HG03469 (cell line): ENCODE results near the gene C17orf114.
"Not testable (repeated sequence)": the region's sequence is repeated elsewhere in the genome, so short reads cannot be mapped to it uniquely, and the experiment has no call there.

ENCODE experiments used
- ATAC-seq: cut with Tn5 transposase; IDR thresholded peaks from one replicate; pipeline ENCODE4 v1.9.1; 2021; ENCODE audit warnings: mild to moderate bottlenecking, moderate library complexity, moderate number of reproducible peaks; ENCODE audit not compliant: unreplicated experiment

The C17orf114 gene

DNA sequence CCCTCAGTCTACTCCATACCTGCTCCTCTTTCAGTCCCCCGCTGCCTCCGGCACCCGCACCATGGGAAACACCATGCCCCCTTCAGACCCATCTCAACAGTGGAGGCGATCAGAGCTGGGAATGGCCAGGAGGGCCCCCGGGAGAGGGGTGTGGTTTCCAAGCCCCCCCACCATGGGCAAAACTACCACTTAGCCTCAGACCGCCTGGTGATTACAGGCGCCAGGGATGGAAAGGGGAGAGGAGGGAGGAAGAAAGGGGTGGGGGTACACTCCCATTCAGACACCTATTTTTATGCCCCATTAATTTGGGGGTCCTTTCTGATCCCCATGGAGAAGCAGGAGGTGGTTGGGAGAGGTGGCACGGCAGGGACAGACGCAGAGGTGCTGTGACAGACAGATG, at the start of gene C17orf114:
Gene C17orf114 (minus strand): TSS at position 101 of the 400 bp plus-strand sequence.
- no peak for ATAC-seq

DNA sequence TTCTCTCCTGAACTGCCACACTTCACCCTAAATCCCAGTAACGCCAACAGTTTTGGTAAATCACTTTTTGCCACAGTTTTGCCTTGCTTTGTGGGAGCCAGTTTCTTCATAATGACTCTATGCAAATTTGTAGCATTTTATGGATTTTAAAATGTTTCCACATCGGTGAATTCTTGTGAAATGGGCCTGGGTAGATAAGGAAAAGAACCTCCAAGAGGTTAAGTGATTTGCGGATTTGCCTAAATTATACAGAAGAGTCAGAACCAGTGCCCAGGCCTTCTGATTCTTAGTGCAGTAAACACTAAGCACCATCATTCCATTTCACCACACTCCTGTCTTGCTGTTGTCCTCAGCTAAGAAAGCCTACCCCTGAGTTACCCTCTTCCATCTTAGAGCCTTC, 49.0 kb upstream of the C17orf114 start:
- no peak for ATAC-seq

DNA sequence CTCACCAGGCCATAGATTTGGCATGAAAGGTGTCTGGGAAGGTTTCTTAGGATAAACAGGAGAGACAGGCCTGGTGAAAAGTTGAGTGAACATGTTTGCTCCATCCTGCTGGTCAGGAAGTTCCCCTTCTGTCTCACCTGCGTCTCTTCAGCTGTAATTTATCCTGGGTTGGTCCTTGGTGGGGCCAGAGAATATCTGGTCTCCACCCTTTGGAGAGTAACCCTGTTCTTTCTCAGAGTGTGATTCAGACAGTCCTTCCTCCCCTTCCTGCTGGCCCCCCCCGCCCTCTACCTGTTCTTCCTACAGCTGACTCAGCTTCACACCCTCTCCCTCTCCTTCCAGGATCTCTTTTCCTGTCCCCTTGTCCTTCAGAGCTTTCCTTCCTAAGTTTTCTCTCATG, 48.1 kb upstream of the C17orf114 start:
- ATAC-seq = no peak

DNA sequence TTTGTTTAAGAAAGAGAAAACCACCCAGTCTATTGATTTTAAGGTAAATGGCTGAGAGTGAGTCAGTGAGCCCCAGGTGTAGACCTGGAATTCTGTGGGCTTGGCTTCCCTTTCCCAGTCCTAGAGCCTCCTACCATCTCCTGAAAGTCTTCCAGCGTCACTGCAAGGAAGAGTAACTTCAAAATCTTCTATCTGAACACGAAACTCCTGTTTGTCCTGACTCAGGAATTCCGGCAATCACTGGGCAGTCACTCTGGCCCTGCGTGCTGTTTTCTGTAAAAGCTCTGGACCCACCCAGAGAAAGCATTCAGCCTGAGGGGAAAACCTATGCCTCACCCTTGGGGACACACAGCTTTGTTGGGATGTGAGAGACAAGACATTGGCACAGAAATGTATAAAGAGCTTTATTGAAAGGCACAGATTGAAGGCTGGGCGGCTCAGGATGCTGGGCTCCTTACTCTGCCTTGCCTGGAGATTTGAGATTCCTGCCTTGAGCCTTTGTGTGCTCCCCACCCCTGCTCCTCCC, 46.9 kb upstream of the C17orf114 start:
- no peak for ATAC-seq

DNA sequence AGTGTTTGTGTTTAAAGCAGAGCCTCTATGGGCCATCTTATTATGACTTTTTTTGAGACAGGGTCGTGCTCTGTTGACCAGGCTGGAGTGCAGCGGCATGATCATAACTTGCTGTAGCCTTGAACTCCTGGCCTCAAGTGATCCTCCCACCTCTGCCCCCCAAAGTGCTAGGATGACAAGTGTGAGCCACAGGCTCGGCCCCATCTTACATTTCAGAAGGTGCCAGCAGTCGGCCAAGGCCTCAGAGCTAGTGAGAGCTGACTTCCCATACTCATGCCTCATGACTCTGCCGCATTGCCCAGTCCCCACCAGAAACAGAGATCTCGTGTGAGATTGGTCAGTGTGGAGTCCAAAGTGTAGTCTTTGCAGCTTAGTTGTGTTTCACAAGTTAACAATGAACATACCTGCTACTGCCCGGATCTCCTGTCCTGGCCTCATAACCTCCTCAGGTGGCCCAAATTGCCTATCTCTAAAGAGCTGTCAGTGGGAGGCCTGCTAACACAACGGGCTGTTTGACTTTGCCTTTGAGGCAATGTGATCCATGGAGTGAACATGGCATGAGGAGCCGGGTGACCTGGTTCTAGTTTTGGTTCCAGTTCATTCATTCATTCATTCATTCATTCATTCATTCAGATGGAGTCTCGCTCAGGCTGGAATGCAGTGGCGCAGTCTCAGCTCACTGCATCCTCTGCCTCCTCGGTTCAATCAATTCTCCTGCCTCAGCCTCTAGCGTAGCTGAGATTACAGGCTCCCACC, 44.7 kb upstream of the C17orf114 start:
- no peak for ATAC-seq

DNA sequence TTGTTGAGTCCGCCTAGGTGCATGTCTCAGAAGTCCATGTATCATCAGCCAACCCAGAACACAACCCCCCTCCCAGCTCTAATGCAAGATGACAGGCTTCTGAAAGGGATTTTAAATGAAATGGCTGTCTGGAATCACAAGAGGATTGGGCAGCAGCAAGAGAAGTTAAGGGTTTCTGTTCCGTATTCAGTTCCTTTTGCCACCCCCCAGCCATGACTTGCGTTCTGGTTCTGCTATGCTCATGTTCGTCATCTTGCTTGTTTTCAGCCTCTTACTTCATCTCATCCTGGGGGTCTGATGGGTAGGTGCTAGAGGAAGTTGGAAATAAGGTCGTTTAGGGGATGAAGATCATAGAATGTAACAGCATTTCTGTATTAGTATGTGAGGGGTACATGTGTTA, 43.0 kb upstream of the C17orf114 start:
- ATAC-seq = no peak

DNA sequence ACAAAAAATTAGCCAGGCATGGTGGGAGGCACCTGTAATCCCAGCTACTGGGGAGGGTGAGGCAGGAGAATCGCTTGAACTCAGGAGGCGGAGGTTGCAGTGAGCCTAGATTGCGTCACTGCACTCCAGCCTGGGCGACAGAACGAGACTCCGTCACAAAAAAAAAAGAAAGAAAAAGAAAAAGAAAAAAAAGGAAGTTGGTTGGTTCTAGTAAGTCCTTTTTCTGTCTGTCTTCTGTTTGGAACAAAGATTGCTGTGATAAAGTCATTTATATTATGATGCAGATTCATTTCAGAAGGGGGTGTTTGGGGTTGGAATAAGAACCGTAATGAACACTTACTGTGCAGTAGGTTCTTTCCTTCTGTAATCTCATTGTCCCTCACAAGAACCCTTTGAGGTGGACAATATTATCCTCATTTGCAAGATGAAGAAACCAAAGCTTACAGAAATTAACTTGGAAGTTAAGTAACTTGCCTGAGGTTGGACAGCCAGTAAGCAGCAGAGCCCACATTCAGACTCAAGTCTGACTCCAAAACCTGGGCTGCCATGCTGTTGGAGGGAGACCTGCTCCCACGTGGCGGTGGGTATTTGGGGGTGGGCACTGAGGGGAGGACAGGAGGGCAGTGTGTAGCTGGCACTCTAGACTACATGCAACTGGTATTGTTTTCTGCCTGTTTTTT, 41.3 kb upstream of the C17orf114 start:
- ATAC-seq = no peak

DNA sequence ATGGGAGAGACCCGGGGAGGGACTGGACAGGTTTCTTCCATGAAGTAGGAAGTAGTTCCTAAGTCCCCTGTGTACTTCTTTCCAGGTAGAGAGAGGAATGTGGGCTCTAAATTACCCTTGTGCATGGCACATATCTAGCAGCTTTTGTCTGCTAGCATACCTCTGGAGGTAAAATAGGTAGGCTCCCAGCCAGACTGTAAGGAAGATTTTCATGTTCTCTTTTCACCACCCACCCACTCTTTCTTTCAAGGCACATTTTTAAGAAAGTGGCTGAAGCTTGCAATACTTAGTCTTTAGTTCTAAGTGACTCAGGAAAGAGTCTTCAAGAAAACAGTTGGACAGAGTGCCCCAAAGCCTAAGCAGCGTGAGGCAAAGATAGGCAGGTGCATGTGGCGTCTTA, 40.2 kb upstream of the C17orf114 start:
- ATAC-seq = no peak

DNA sequence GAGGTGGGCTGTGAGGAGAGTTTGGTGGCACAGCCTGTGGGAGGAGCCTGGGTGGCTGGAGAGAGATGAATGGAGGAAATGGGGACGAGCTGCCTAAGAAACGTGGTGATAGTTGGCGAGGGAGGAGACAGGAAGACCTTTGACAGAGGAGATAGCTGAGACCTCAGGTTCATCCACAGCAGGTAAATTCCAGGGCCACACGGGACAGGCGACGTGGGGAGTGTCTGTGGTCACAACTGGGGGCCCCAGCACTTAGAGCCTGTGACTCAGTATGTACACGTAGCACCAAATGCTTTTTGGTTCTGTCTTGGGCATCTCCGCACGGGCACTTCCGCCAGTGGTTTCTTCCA, 38.7 kb upstream of the C17orf114 start:
- ATAC-seq = no peak

DNA sequence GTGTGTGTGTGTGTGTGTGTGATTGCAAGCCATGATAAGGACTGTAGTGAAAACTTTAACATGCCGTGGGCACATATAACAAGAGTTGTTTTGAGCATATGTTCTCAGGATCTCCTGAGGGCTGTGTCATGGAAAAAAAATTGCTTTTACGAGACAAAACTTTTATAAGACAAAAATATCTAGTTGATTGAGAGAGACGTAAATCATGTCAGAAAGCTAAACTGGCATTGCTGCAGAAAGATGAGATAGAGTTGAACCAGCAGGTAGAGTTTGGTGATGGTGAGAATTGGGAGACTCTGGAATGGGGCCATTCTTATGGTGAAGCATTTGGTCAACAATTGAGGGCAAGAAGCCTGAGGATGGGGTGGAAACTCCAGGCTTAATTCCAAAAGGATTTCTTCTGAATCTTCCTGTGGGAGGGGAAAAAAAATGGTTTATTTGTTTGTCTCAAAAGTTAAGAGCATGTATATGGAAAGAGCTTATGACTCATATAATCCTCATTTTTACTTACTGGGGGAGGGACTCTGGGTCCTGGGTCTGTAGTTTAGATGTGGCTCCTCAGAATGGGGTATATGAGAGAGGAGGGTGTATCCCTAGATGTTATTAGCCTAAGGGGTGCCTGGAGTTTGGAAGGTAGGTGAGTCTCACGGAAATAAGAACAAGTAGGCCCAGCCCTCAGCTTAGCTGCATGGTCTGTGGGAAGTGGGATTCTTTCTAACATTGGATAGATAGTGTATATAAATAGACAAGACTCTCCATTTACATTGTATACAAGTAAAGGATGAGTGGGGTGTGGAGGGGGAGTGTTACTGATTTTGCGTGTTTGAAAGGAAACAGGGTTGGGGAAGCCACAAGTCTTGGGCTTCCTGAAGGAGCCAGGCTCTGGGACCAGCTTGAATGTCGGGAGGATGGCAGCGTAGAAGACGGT, 38.1 kb upstream of the C17orf114 start:
- ATAC-seq = no peak

DNA sequence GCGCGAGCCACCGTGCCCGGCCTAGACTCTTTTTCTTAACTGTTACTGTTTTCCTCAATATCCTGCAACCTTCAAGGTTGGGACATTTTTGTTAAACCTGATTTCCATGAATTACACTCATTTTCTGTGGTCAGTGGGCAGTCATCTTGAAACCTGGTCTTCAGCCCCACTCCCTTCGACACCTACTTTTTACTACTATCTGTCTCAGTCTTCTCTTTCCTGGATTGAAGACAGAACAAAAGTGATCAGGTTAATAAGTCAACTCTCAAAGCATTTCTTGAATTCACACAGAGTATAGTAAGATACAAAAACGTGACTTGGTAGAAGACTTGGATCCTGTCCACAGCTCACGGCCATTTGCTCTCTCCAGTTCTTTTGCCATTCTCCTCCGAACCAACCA, 37.1 kb upstream of the C17orf114 start:
- ATAC-seq = no peak

DNA sequence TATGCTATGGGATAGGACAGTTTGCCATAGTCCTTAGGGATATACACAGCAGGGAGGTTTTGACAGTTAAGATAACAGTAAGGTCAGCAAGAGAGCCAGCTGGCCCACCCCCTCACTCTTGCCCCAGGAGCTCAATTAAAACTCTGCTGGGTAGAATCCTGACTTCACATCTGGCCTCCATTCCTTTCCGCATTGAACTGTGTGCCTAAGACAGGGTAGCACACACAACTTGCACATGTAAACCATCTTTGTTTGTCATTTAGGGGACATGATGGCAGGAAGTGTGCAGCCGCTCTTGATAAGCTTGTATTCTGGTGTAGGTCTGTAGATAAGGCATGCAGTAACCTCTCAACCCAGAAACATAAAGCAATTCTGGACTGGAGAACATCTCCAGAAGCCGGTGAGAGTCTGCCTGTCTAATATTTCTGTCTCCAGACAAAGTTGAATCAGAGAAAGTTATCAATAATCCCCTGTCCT, 36.2 kb upstream of the C17orf114 start:
- ATAC-seq = no peak

DNA sequence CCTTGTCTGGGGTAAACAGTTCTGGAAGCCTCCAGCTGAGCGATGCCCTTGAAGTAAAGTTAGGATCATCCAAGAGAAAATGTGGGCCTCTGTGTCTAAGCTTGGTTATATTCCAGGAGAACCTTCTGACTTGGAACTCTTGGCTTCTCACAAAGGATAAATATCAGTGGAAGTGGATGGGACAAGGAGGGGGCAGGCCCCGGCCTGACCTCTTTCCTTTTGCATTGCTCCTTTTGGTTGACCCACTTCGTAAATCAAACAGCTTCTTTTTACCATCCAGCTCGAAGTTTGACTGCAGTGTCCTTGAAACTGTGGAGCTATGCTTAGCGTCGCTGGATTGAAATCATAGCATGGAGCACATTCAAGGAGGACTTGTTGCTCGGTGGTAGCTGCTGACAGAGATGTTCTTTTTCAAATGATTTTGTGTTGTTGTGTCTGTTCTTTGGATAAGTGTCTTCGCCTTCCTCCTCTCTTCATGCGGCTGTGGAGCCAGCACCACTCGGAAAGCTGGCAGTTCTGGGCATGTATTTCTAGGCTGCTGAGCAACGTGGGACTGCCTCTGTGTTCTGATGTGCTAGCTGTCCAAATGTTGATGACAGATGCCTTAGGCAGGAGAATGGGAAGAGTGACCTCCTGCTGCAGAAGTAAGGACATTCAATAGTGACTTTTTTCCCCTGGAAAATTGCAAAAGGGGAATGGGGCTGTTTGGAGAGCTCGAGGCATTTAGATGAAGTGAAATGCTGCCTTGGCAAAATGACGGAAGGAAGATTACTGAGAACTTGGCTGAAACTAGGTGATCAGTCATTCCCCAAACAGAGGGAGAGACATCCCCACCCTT, 35.6 kb upstream of the C17orf114 start:
- ATAC-seq = no peak

DNA sequence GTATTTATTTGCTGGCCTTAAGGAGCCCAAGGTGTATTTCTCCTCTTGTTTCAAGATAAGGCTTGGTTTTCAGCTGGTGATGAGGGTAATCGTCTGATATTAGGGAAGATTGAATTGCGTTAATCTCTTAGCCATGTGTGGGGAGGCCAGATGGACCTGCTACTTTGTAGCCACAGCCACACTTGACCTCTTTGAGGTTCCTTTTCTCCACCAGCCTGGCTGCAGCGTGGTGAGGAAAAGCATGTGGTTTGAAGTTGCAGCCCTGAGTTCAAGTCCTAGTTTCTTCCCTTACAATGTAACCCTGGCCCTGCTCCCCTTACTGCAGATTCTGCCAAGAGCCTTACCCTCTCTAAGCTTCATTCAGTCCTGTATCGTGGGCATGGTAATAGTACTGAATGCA, 34.1 kb upstream of the C17orf114 start:
- ATAC-seq = no peak

DNA sequence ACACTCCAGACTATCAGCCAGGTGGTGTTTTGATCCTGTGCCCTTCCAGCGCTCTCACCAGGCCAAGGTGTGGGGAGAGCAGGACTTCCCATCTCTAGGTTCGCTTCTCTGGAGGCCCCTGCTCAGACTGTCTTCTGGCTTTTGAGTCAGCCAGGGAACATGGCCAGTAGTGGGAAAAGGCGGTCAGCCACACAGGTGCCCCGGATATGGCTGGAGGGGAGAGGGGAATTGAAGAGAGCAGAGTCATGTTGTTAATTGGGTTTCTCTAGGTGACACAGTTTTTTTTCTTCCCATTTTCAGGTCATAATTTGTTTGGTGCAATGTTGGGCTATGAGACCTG, 32.5 kb upstream of the C17orf114 start:
- ATAC-seq = no peak

DNA sequence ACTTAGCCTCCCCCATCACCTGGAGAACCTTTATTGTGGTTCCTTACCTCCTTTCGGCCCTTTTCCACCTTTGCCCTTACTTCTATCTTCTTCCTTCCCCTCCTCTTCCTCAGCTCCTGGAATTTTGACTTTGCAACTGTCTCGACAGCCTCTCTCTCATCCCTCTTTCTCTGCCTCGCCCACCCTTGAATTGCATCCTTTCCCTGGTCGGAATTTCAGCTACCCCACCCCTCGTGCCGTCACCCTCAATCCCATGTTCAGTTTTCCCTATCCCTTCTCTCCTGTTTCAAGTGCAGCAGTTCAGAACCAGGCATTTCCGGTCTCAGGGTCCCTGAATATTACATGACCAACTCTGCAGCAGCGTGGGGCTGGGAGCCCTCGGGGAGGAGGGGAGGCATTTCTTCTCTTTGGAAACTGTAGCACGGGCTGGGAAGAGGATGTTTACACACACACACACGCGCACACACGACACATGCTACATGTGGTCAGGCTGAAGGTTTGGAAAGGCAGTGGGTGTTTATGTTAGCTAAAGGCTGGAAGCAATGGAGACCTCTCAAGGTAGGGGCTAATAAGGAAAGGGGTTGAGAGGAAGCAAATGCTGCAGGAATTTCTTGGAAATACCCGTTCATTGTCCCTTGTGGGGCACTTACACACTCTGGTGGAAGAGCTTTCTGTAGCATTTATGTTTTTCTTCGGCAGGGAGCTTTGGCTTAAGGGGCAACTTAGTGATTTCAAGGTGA, 32.0 kb upstream of the C17orf114 start:
- ATAC-seq = no peak

DNA sequence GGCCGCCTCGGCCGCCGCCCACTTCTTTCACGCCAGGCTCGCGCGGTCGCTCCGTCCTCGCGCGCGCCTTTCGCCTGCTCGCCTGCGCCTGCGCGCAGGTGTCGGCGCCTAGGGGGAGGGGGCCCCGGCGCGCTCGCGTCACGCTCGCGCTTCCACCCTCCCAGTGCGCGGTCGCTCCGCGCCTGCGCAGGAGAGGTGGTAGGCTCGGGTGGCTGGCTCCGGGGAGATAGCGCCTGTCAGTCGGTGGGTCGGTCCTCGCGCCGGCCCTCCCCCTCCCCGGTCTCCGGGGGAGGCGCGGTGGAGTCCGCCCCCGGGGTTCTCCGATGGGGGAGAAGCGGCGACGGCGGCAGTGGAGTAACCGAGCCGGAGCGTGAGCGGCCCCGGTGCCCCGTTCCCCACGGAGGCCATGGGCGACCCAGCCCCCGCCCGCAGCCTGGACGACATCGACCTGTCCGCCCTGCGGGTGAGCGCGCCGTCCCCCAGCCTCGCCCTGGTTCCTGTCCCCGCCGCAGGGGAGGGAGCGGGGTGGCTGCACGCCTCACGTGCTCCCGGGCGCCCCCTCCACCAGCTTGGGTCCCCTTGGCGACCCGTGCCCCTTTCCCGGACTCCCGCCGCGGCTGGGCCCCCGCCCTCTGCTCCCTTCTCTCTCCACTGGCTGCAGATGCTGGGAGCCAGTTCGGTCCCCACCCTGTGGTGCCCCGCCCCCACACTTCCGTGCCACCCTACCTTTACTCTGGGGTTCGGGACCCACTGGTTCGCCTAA, 31.2 kb upstream of the C17orf114 start, which contains the start of gene MINK1:
Gene MINK1 (plus strand): TSS at position 163 of the 763 bp plus-strand sequence. CDS start 244 bp downstream, at position 407.
- ATAC-seq = peak; percentile 67

DNA sequence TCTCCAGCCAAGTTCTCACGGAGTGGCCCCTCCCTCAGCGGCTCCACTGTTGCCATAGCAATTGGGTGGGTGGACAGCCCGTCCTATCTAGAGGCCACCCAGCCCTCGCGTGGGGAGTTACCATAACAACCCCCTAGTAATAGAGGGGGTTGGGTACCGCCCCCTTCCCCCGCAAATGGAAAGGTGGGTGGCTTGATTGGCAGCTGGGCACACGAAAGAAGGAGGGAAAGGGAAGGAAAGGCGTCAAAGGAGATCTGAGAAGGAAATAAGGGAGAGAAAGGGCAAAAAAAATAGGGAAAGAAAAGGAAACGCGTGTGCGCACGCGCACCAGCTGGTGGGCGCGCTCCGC, 30.7 kb upstream of the C17orf114 start:
- not testable (repeated sequence) for ATAC-seq

DNA sequence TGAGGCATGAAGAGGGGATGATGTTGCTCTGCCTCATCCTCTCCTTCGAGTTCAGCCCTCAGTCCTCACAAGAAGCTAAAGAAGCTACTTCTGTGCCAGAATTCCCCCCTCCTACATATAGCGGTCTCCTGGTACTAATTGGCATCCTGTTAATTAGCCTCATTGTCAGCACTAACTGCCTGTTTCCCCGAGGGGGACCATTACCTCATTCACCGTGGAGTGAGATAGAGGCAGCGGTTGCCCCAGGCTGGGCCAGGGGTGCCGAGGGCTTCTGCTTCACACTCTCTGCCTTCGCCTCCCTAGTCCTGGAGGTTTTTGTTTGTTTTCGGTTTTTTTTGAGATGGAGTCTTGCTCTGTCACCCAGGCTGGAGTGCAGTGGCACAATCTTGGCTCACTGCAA, 25.3 kb upstream of the C17orf114 start:
- ATAC-seq = no peak
